Raji (cell line): ENCODE results near the gene TMEM220.
A peak's percentile ranks its signal among the peaks of the same experiment; 100 is the strongest.

ENCODE experiments used
- POLR2A ChIP-seq: IDR thresholded peaks from 2 replicates; pipeline ENCODE4 v1.6.1; 2011; ENCODE audit warnings: low read depth, low read length, control low read depth; ENCODE audit not compliant: insufficient read depth

The TMEM220 gene

GRCh38 chr17:10702574-10702973 lies 27.2 kb downstream of the TMEM220 start:
- TF ChIP-seq POLR2A, result no peak

GRCh38 chr17:10699856-10700255 lies 30.0 kb downstream of the TMEM220 start:
- no peak for TF ChIP-seq POLR2A

GRCh38 chr17:10698096-10698818 lies 31.6 kb downstream of the TMEM220 start:
- no peak for TF ChIP-seq POLR2A

GRCh38 chr17:10697092-10698081 lies 32.4 kb downstream of the TMEM220 start, which contains the start of the genes ADPRM and SCO1:
TSS of gene ADPRM (plus strand) at chr17:10697594. CDS start at chr17:10704927, 7,333 bp downstream.
TSS of gene SCO1 (minus strand) at chr17:10697533. CDS start at chr17:10697507, 26 bp downstream.
- peak; percentile 96 for TF ChIP-seq POLR2A

GRCh38 chr17:10687499-10687898 lies 42.3 kb downstream of the TMEM220 start:
- no peak for TF ChIP-seq POLR2A

- TF ChIP-seq POLR2A, result no peak
Measured at GRCh38 chr17:10683853-10684252, 46.0 kb downstream of the TMEM220 start.

- TF ChIP-seq POLR2A, result no peak
Measured at GRCh38 chr17:10681866-10682446, 47.9 kb downstream of the TMEM220 start.

- TF ChIP-seq POLR2A, result no peak
Measured at GRCh38 chr17:10674704-10675103, 55.1 kb downstream of the TMEM220 start.

GRCh38 chr17:10673312-10673711 lies 56.5 kb downstream of the TMEM220 start:
- no peak for TF ChIP-seq POLR2A

- TF ChIP-seq POLR2A, result no peak
Measured at GRCh38 chr17:10668775-10669174, 61.0 kb downstream of the TMEM220 start.

GRCh38 chr17:10666906-10667305 lies 62.9 kb downstream of the TMEM220 start:
- no peak for TF ChIP-seq POLR2A

GRCh38 chr17:10664571-10664970 lies 65.3 kb downstream of the TMEM220 start:
- no peak for TF ChIP-seq POLR2A
